Neural cell (in vitro differentiated cells): ENCODE results near the gene TACC2. TPM values are rescaled to one million over a fixed set of nuclear protein-coding genes. Genes with fewer than 3 reads are reported as not detected.

Experiments
- H2AFZ ChIP-seq: fragments of 200-600, 300-800 bp; sonication (generic), shearing (Covaris generic); 2 replicates; pipeline ENCODE4 v1.6.0; 2014; ENCODE audit warnings: low read depth, mild to moderate bottlenecking, antibody characterized with exemption, low read length, moderate library complexity
- H3F3A ChIP-seq: fragments of 200-600 bp; shearing (Covaris generic); 2 replicates; pipeline ENCODE4 v1.6.1; 2016; ENCODE audit warnings: mild to moderate bottlenecking, moderate library complexity, mixed read lengths, antibody characterized with exemption, low read length; ENCODE audit not compliant: insufficient read depth, poor library complexity, severe bottlenecking
- H3K27ac ChIP-seq: fragments of 200-600, 300-800 bp; sonication (generic), shearing (Covaris generic); 2 replicates; pipeline ENCODE4 v1.5.1; 2014; ENCODE audit warnings: mild to moderate bottlenecking, low read length, moderate library complexity
- H3K27me3 ChIP-seq: fragments of 300-800, 200-600 bp; sonication (generic), shearing (Covaris generic); 2 replicates; pipeline ENCODE4 v1.6.0; 2014; ENCODE audit warnings: mild to moderate bottlenecking, low read depth, low read length, moderate library complexity; ENCODE audit not compliant: insufficient read depth
- H3K36me3 ChIP-seq: fragments of 300-800, 200-600 bp; sonication (generic), shearing (Covaris generic); 2 replicates; pipeline ENCODE4 v1.5.1; 2014; ENCODE audit warnings: mild to moderate bottlenecking, antibody characterized with exemption, low read length, moderate library complexity; ENCODE audit not compliant: insufficient read depth
- H3K4me2 ChIP-seq: fragments of 300-800, 200-600 bp; sonication (generic), shearing (Covaris generic); 2 replicates; pipeline ENCODE4 v1.6.0; 2014; ENCODE audit warnings: mild to moderate bottlenecking, low read length
- H3K4me3 ChIP-seq: fragments of 300-800, 200-600 bp; sonication (generic), shearing (Covaris generic); 2 replicates; pipeline ENCODE4 v1.5.1; 2014; ENCODE audit warnings: mild to moderate bottlenecking, low read length, moderate library complexity
- H3K79me2 ChIP-seq: fragments of 200-600 bp; shearing (Covaris generic); replicated peaks from 2 replicates; pipeline ENCODE4 v1.6.0; 2014; ENCODE audit warnings: mild to moderate bottlenecking, low read length, moderate library complexity; ENCODE audit not compliant: insufficient read depth
- H3K9ac ChIP-seq: fragments of 300-800, 200-600 bp; sonication (generic), shearing (Covaris generic); 2 replicates; pipeline ENCODE4 v1.6.1; 2016; ENCODE audit warnings: mild to moderate bottlenecking, low read length, mixed read lengths
- H3K9me2 ChIP-seq: fragments of 200-600 bp; shearing (Covaris generic); 2 replicates; pipeline ENCODE4 v1.6.1; 2016; ENCODE audit warnings: mild to moderate bottlenecking, low read length, mixed read lengths; ENCODE audit not compliant: insufficient read depth
- H3K9me3 ChIP-seq: fragments of 200-600, 300-800 bp; sonication (generic), shearing (Covaris generic); 2 replicates; pipeline ENCODE4 v1.6.1; 2016; ENCODE audit warnings: mild to moderate bottlenecking, mixed run types, low read length, moderate library complexity, mixed read lengths
- H4K20me1 ChIP-seq: fragments of 200-600 bp; shearing (Covaris generic); 2 replicates; pipeline ENCODE4 v1.6.1; 2016; ENCODE audit warnings: mild to moderate bottlenecking, mixed run types; ENCODE audit not compliant: insufficient read depth
- CTCF ChIP-seq: fragments of 450-650 bp; IDR thresholded peaks from 2 replicates; pipeline ENCODE4 v1.5.1; 2014; ENCODE audit warnings: antibody characterized with exemption, mild to moderate bottlenecking, moderate library complexity; ENCODE audit not compliant: poor library complexity, severe bottlenecking
- EP300 ChIP-seq: fragments of 450-650 bp; conservative IDR thresholded peaks from 2 replicates; pipeline ENCODE4 v1.6.1; 2014; ENCODE audit warnings: antibody characterized with exemption, mild to moderate bottlenecking, moderate library complexity; ENCODE audit not compliant: poor library complexity, severe bottlenecking
- EZH2 ChIP-seq: fragments of 200-600, 300-800 bp; shearing (Covaris generic), sonication (generic); IDR thresholded peaks from 2 replicates; pipeline ENCODE4 v1.6.1; 2014; ENCODE audit warnings: antibody characterized with exemption, low read length, borderline replicate concordance, mild to moderate bottlenecking; ENCODE audit not compliant: insufficient read depth, poor library complexity, severe bottlenecking
- MXI1 ChIP-seq: fragments of 450-650 bp; conservative IDR thresholded peaks from 2 replicates; pipeline ENCODE4 v1.6.1; 2014; ENCODE audit warnings: antibody characterized with exemption, mild to moderate bottlenecking; ENCODE audit not compliant: poor library complexity, severe bottlenecking
- POLR2AphosphoS5 ChIP-seq: IDR thresholded peaks from 2 replicates; pipeline ENCODE4 v1.6.1; 2012
- RAD21 ChIP-seq: fragments of 450-650 bp; conservative IDR thresholded peaks from 2 replicates; pipeline ENCODE4 v1.6.1; 2014; ENCODE audit warnings: antibody characterized with exemption, mild to moderate bottlenecking, moderate library complexity
- REST ChIP-seq: IDR thresholded peaks from 2 replicates; pipeline ENCODE4 v1.6.1; 2012; ENCODE audit warnings: borderline replicate concordance
- SMC3 ChIP-seq: fragments of 450-650 bp; conservative IDR thresholded peaks from 2 replicates; pipeline ENCODE4 v1.6.1; 2014; ENCODE audit warnings: antibody characterized with exemption, mild to moderate bottlenecking, moderate library complexity; ENCODE audit not compliant: poor library complexity
- TAF1 ChIP-seq: IDR thresholded peaks from 2 replicates; pipeline ENCODE4 v1.6.1; 2012; ENCODE audit warnings: low read depth
- polyA plus RNA-seq: library from polyadenylated mRNA; depleted of rRNA; stranded (reverse); fragments of >200 nt; gene quantifications from 2 replicates; pipeline ENCODE4 v1.2.3, GENCODE V29; 2014

TACC2 gene
- polyA plus RNA-seq, 1 donor from 2014 or later: 17.6 TPM

GRCh38 chr10:122285506-122286444 lies 296.8 kb downstream of the TACC2 start:
- Histone ChIP-seq H3K9ac (no peak overlapping the region), H3K9me2 (no peaks in the 10 kb centered on the region), H3K79me2 (no peaks in the 10 kb centered on the region), H2AFZ (no peak overlapping the region), H3K9me3 (no peaks in the 10 kb centered on the region), H3K27ac (no peak overlapping the region), H3F3A (no peaks in the 10 kb centered on the region), H3K4me3 (no peak overlapping the region), H4K20me1 (no peaks in the 10 kb centered on the region), H3K36me3 (no peaks in the 10 kb centered on the region), H3K27me3 (no peaks in the 10 kb centered on the region), H3K4me2 (no peak overlapping the region)
- TF ChIP-seq MXI1: no peak
- no peak for TF ChIP-seq EP300
- TF ChIP-seq POLR2AphosphoS5: no peak
- no peak for TF ChIP-seq RAD21
- no peak for TF ChIP-seq CTCF
- no peak for TF ChIP-seq TAF1
- no peak for TF ChIP-seq REST
- no peak for TF ChIP-seq SMC3

- TF ChIP-seq SMC3 (no peak), POLR2AphosphoS5 (no peak), RAD21 (no peak), CTCF (no peak), REST (no peak), EP300 (no peak), TAF1 (no peak), EZH2 (no peak), MXI1 (no peak)
- no peak overlapping the region for H3K4me2 ChIP-seq
- H3K36me3 ChIP-seq: no peaks in the 10 kb centered on the region
- H3K27ac ChIP-seq: no peak overlapping the region
- H3K9ac ChIP-seq: no peak overlapping the region
- H3F3A ChIP-seq: no peaks in the 10 kb centered on the region
- no peaks in the 10 kb centered on the region for H3K79me2 ChIP-seq
- H4K20me1 ChIP-seq: no peaks in the 10 kb centered on the region
- no peak overlapping the region for H3K4me3 ChIP-seq
- no peaks in the 10 kb centered on the region for H3K9me2 ChIP-seq
- no peaks in the 10 kb centered on the region for H3K9me3 ChIP-seq
- no peaks in the 10 kb centered on the region for H3K27me3 ChIP-seq
- H2AFZ ChIP-seq: no peak overlapping the region
These were observed 297.9 kb downstream of the TACC2 start for GRCh38 chr10:122286867-122287266.
